Osteoblast (primary cell): ENCODE results near the gene SLC37A1. TPM values are rescaled to one million over a fixed set of nuclear protein-coding genes. Genes with fewer than 3 reads are reported as not detected.

ENCODE experiments used
- DNase-seq: peaks from one replicate; pipeline ENCODE4 v3.0.0; 2011; ENCODE audit warnings: low spot score, mixed read lengths; ENCODE audit not compliant: insufficient read length; ENCODE audit errors: missing footprints
- H2AFZ ChIP-seq: 2 replicates; pipeline ENCODE4 v1.6.0; 2011; ENCODE audit warnings: mild to moderate bottlenecking, low read length
- H3K27ac ChIP-seq: 2 replicates; pipeline ENCODE4 v1.5.1; 2011; ENCODE audit warnings: mild to moderate bottlenecking, low read depth, low read length, moderate library complexity
- H3K27me3 ChIP-seq: 2 replicates; pipeline ENCODE4 v1.6.0; 2012; ENCODE audit warnings: mild to moderate bottlenecking, control low read depth, inconsistent platforms, low read length, moderate library complexity; ENCODE audit not compliant: insufficient read depth
- H3K36me3 ChIP-seq: 2 replicates; pipeline ENCODE4 v1.5.1; 2011; ENCODE audit warnings: mild to moderate bottlenecking, low read length, control low read depth, moderate library complexity; ENCODE audit not compliant: insufficient read depth
- H3K4me1 ChIP-seq: 2 replicates; pipeline ENCODE4 v1.5.1; 2011; ENCODE audit warnings: mild to moderate bottlenecking, low read length, control low read depth, moderate library complexity; ENCODE audit not compliant: insufficient read depth
- H3K4me2 ChIP-seq: 2 replicates; pipeline ENCODE4 v1.6.0; 2011; ENCODE audit warnings: mild to moderate bottlenecking, low read length; ENCODE audit not compliant: insufficient read depth
- H3K4me3 ChIP-seq: fragments of 200-600 bp; sonication (generic); 3 replicates; pipeline ENCODE4 v1.5.1; 2012; ENCODE audit warnings: mild to moderate bottlenecking, low read length, inconsistent platforms; ENCODE audit not compliant: insufficient read depth
- H3K79me2 ChIP-seq: 2 replicates; pipeline ENCODE4 v1.6.0; 2012; ENCODE audit warnings: mild to moderate bottlenecking, low read length, control low read depth, inconsistent platforms; ENCODE audit not compliant: insufficient read depth
- H3K9me3 ChIP-seq: 2 replicates; pipeline ENCODE4 v1.5.1; 2011; ENCODE audit warnings: low read depth, low read length, control low read depth
- H4K20me1 ChIP-seq: 2 replicates; pipeline ENCODE4 v1.6.0; 2012; ENCODE audit warnings: mild to moderate bottlenecking, low read length, control low read depth; ENCODE audit not compliant: insufficient read depth
- total RNA-seq: library from RNA; depleted of rRNA; stranded (reverse); fragments of >200 nt; gene quantifications from 2 replicates; pipeline ENCODE4 v1.2.3, GENCODE V29; 2012
- TF ChIP-seq, protein P1 (sequence below): IDR thresholded peaks from 2 replicates; pipeline ENCODE4 v1.5.1; 2011; ENCODE audit warnings: mild to moderate bottlenecking, low read depth, low read length, moderate library complexity; ENCODE audit errors: extremely low read depth

The SLC37A1 gene
- total RNA-seq, 1 donor, result 6.9 TPM

DNA sequence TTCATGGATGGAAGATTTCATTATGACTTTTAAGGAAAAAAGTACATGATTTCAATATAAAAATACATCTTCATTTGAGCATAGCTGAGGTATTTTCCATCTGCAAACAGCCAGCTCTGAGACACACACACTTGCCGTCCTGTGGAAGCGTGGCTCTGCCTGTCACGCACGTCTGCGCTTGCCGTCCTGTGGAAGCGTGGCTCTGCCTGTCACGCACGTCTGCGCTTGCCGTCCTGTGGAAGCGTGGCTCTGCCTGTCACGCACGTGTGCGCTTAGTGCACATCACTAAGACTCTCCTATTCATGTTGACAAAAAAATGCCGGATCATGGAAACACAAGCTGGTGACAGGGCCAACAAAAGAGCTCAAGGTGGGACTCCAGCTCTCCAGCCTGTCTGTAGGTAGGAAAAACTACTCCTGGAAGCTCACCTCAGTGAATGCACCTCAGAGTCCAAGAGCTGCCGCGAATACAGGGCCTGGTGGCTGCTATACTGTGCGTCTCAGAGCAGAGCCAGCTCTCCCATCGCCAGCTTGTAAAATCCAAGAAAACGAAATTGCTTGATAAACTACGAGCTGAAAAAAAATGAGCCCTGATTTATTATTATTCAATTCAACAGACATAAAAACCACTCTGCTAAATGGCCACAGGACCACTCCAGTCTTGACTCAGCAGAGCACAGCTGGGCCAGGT, 69.3 kb downstream of the SLC37A1 start:
- TF ChIP-seq, protein P1, sequence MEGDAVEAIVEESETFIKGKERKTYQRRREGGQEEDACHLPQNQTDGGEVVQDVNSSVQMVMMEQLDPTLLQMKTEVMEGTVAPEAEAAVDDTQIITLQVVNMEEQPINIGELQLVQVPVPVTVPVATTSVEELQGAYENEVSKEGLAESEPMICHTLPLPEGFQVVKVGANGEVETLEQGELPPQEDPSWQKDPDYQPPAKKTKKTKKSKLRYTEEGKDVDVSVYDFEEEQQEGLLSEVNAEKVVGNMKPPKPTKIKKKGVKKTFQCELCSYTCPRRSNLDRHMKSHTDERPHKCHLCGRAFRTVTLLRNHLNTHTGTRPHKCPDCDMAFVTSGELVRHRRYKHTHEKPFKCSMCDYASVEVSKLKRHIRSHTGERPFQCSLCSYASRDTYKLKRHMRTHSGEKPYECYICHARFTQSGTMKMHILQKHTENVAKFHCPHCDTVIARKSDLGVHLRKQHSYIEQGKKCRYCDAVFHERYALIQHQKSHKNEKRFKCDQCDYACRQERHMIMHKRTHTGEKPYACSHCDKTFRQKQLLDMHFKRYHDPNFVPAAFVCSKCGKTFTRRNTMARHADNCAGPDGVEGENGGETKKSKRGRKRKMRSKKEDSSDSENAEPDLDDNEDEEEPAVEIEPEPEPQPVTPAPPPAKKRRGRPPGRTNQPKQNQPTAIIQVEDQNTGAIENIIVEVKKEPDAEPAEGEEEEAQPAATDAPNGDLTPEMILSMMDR, result no peak

DNA sequence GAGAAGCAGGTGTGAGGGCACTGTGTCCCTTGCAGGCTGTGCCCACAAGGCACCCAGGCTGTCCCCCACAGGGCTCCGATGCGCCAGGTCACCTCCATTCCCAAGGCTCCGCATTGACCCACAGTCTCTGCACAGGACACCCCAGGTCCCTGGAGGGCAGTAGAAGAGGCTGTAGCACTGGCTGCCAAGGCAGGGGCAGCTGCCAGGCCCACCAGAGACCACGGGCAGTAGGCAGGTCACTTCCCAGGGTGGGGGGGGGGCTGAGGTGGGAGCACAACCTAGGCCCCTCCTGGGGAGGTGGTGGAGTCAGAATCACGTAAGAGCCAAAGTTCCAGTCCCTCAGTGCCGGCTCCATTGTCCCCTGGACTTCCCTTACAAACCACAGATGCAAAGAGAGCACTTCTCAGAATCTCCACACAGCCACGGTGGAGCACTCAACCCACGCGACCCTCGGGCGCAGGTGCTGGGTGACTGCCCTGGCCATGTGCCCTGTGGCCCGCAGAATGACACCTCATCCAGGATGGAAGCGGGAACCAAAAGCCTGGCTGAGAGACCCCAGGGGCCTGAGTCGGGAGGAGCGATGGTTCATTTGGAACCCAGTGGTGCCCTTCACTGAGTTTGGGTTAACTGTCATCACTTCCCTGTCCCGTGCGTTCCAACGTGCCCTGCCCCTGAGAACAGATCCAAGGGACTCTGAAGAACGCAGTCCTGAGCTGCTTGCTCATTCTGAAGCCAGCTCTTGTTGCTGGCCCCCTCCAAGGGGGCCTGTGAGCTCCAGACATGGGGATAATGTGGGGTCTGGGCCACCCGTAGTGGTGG, 70.0 kb downstream of the SLC37A1 start:
- no peaks in the 10 kb centered on the region for H3K9me3 ChIP-seq
- TF ChIP-seq, protein P1, result no peak
- no peaks in the 10 kb centered on the region for H3K79me2 ChIP-seq
- H2AFZ ChIP-seq, result no peak overlapping the region
- no peak overlapping the region for H3K4me2 ChIP-seq
- DNase-seq, result peak; percentile 73
- H3K4me1 ChIP-seq, result no peaks in the 10 kb centered on the region
- no peaks in the 10 kb centered on the region for H3K27me3 ChIP-seq
- no peak overlapping the region for H3K27ac ChIP-seq
- H3K36me3 ChIP-seq, result no peaks in the 10 kb centered on the region
- H3K4me3 ChIP-seq, result no peak overlapping the region
- no peaks in the 10 kb centered on the region for H4K20me1 ChIP-seq

More for the DNA sequence above, 69.3 kb downstream of the SLC37A1 start:
- Histone ChIP-seq H3K9me3 (no peaks in the 10 kb centered on the region), H4K20me1 (no peaks in the 10 kb centered on the region), H3K4me2 (no peak overlapping the region), H3K4me1 (no peaks in the 10 kb centered on the region), H3K4me3 (no peak overlapping the region), H3K27me3 (no peaks in the 10 kb centered on the region), H3K36me3 (no peaks in the 10 kb centered on the region), H3K79me2 (no peaks in the 10 kb centered on the region), H2AFZ (no peak overlapping the region), H3K27ac (no peak overlapping the region)
- peak; percentile 64 for DNase-seq

DNA sequence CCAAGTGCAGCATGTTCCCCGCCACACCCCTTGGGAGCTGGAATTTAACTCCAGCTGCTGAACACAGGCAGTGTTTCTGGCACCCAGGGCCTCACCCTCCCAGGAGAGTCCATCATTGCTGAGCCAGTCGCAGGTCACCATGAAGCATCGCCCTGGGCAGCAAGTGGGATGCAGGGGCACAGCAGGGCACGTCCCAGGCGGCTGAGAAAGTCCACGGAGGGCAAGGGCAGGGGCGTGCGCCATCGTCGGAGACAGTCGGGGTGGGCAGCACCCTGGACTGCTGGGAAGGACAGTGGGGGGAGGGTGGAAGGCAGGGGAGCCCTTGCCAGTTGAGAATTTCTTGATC, 70.6 kb downstream of the SLC37A1 start:
- no peak overlapping the region for H3K27ac ChIP-seq
- DNase-seq, result no peak

DNA sequence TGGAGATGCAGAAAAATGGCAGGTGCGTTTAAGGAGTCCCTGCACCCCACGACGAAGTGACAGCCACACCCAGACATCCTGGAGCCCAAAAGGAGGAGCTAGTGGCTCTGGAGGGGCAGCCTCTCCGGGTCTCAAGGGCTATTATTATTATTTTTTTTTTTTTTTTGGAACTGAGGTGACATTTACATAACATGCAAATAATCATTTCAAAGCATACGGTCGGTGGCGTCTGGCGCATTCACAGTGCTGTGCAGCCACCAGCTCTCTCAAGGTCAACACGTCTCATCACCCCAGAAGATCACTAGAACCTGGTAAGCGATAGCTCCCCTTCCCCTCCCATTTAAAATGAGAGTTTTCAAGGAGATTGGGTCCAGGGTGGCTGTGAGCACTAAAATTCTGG, 72.2 kb downstream of the SLC37A1 start:
- H3K27ac ChIP-seq, result no peak overlapping the region
- H3K4me3 ChIP-seq, result no peak overlapping the region
- no peaks in the 10 kb centered on the region for H3K9me3 ChIP-seq
- TF ChIP-seq, protein P1, result no peak
- DNase-seq, result peak; percentile 81
- H3K4me2 ChIP-seq, result no peak overlapping the region
- no peaks in the 10 kb centered on the region for H3K36me3 ChIP-seq
- no peaks in the 10 kb centered on the region for H4K20me1 ChIP-seq
- no peak overlapping the region for H2AFZ ChIP-seq
- no peaks in the 10 kb centered on the region for H3K79me2 ChIP-seq
- no peaks in the 10 kb centered on the region for H3K4me1 ChIP-seq
- no peaks in the 10 kb centered on the region for H3K27me3 ChIP-seq

More for the DNA sequence above, 70.6 kb downstream of the SLC37A1 start:
- TF ChIP-seq, protein P1, result no peak
- Histone ChIP-seq H3K27me3 (no peaks in the 10 kb centered on the region), H2AFZ (no peak overlapping the region), H3K9me3 (no peaks in the 10 kb centered on the region), H3K4me1 (no peaks in the 10 kb centered on the region), H3K36me3 (no peaks in the 10 kb centered on the region), H3K4me3 (no peak overlapping the region), H3K79me2 (no peaks in the 10 kb centered on the region), H4K20me1 (no peaks in the 10 kb centered on the region), H3K4me2 (no peak overlapping the region)
